Cardiac muscle cell (in vitro differentiated cells and primary cell): ENCODE measurements around the gene FKBP9. TPM values are rescaled to one million over a fixed set of nuclear protein-coding genes. Genes with fewer than 3 reads are reported as not detected.
"Not testable (repeated sequence)": the region's sequence is repeated elsewhere in the genome, so short reads cannot be mapped to it uniquely, and the experiment has no call there.

ENCODE experiments used
- DNase-seq, 2 donors: peaks; one replicate each; pipeline versions ENCODE4 v3.0.0 to v3.0.0-alpha.2; 2010 to 2017; ENCODE audit warnings: low read depth in 1 of 2, low spot score in 1 of 2
- H3K27ac ChIP-seq: fragments of 200-600 bp; sonication (generic); 2 replicates; pipeline ENCODE4 v1.5.1; 2016
- H3K27me3 ChIP-seq: fragments of 200-600 bp; sonication (generic); 2 replicates; pipeline ENCODE4 v1.6.0; 2016; ENCODE audit warnings: control low read depth
- H3K36me3 ChIP-seq: fragments of 200-600 bp; sonication (generic); 2 replicates; pipeline ENCODE4 v1.5.1; 2016; ENCODE audit warnings: control low read depth
- H3K4me1 ChIP-seq: fragments of 200-600 bp; sonication (generic); 2 replicates; pipeline ENCODE4 v1.8.1; 2017; ENCODE audit warnings: low read depth, mild to moderate bottlenecking, mixed run types
- H3K4me3 ChIP-seq: fragments of 200-600 bp; sonication (generic); 2 replicates; pipeline ENCODE4 v1.5.1; 2016; ENCODE audit warnings: mild to moderate bottlenecking
- H3K9me3 ChIP-seq: fragments of 200-600 bp; sonication (generic); 2 replicates; pipeline ENCODE4 v1.5.1; 2017; ENCODE audit warnings: low read depth, mild to moderate bottlenecking, control low read depth
- CTCF ChIP-seq: IDR thresholded peaks from 2 replicates; pipeline ENCODE4 v1.5.1; 2012; ENCODE audit warnings: low read depth, mild to moderate bottlenecking, low read length
- polyA plus RNA-seq: library from polyadenylated mRNA; unstranded; fragments of >200 nt; fragmentation: Nextera tagmentation; extraction: Ambion mirVana; gene quantifications from 2 replicates; pipeline ENCODE4 v1.2.1, GENCODE V29; 2016
- total RNA-seq: library from RNA; depleted of rRNA; stranded (reverse); fragments of >200 nt; gene quantifications from 2 replicates; pipeline ENCODE4 v1.2.3, GENCODE V29; 2016

Gene FKBP9
- total and polyA plus RNA-seq, 2 experiments from 2014 or later = 58.0 to 123 TPM

GRCh38 chr7:32998361-32999171 is 41.3 kb downstream of the FKBP9 start:
- not testable (repeated sequence) for H3K4me3 ChIP-seq, H3K9me3 ChIP-seq, H3K36me3 ChIP-seq, H3K27me3 ChIP-seq, H3K4me1 ChIP-seq
- H3K27ac ChIP-seq = peak overlapping the region; percentile 73
- DNase-seq = peak; percentile 65 to 89

GRCh38 chr7:32999380-32999779 is 42.1 kb downstream of the FKBP9 start:
- not testable (repeated sequence) for H3K9me3 ChIP-seq, H3K4me1 ChIP-seq, H3K27me3 ChIP-seq, H3K27ac ChIP-seq, H3K4me3 ChIP-seq, DNase-seq, H3K36me3 ChIP-seq

- not testable (repeated sequence) for H3K27me3 ChIP-seq, H3K36me3 ChIP-seq, H3K4me1 ChIP-seq, H3K9me3 ChIP-seq, H3K27ac ChIP-seq, H3K4me3 ChIP-seq, DNase-seq
Measured at GRCh38 chr7:33003111-33003510, 45.9 kb downstream of the FKBP9 start.

- not testable (repeated sequence) for H3K27ac ChIP-seq, H3K4me3 ChIP-seq, DNase-seq, H3K27me3 ChIP-seq, H3K9me3 ChIP-seq, H3K4me1 ChIP-seq, H3K36me3 ChIP-seq
Measured at GRCh38 chr7:33004104-33004616, 46.9 kb downstream of the FKBP9 start.

- H3K9me3 ChIP-seq, H3K4me3 ChIP-seq, H3K27me3 ChIP-seq, H3K36me3 ChIP-seq, DNase-seq, H3K4me1 ChIP-seq, H3K27ac ChIP-seq: not testable (repeated sequence)
Measured at GRCh38 chr7:33005193-33005592, 48.0 kb downstream of the FKBP9 start.

GRCh38 chr7:33005690-33006089 is 48.5 kb downstream of the FKBP9 start:
- H3K36me3 ChIP-seq, H3K9me3 ChIP-seq, H3K4me3 ChIP-seq, H3K27me3 ChIP-seq, DNase-seq, H3K4me1 ChIP-seq, H3K27ac ChIP-seq: not testable (repeated sequence)

GRCh38 chr7:33009734-33010133 is 52.5 kb downstream of the FKBP9 start:
- no peaks in the 10 kb centered on the region for H3K4me1 ChIP-seq
- no peaks in the 10 kb centered on the region for H3K27me3 ChIP-seq
- DNase-seq = no peak
- no peaks in the 10 kb centered on the region for H3K9me3 ChIP-seq
- peaks cover 4% of the 10 kb centered on the region for H3K36me3 ChIP-seq
- no peak for TF ChIP-seq CTCF
- H3K27ac ChIP-seq = no peak overlapping the region
- H3K4me3 ChIP-seq = no peak overlapping the region

GRCh38 chr7:33012364-33012763 is 55.1 kb downstream of the FKBP9 start:
- Histone ChIP-seq H3K4me3 (no peak overlapping the region), H3K36me3 (peaks cover 6% of the 10 kb centered on the region), H3K4me1 (no peaks in the 10 kb centered on the region), H3K27me3 (no peaks in the 10 kb centered on the region), H3K9me3 (no peaks in the 10 kb centered on the region), H3K27ac (no peak overlapping the region)
- TF ChIP-seq CTCF = no peak
- DNase-seq = no peak
